ENCODE measurements around the gene ITGB1BP2.
"Not testable (repeated sequence)": the region's sequence is repeated elsewhere in the genome, so short reads cannot be mapped to it uniquely, and the experiment has no call there.

The ITGB1BP2 gene

GRCh38 chrX:71304561-71304960, 3.0 kb downstream of the ITGB1BP2 start:
- no peaks in the 10 kb centered on the region for H3K27me3 ChIP-seq (ENCODE audit: low read depth, low read length)
- H3K36me3 ChIP-seq (ENCODE audit: control insufficient read depth in 1 of 2, insufficient read depth in 2 of 2, low read length in 2 of 2) = peaks cover 0 to 14% of the 10 kb centered on the region in 2 donors
- no peaks in the 10 kb centered on the region for H3K9me3 ChIP-seq (ENCODE audit: control insufficient read depth in 1 of 2, low read length in 2 of 2)
- H3K4me1 ChIP-seq (ENCODE audit: control insufficient read depth in 1 of 2, insufficient read depth in 2 of 2, low read length in 2 of 2) = peaks cover 0 to 3% of the 10 kb centered on the region in 2 donors
- H3K27ac ChIP-seq (ENCODE audit: low read length) = no peak overlapping the region
- no peak overlapping the region for H3K4me3 ChIP-seq (ENCODE audit: low read depth in 1 of 2, low read length in 2 of 2)

- Histone ChIP-seq H3K27me3 (ENCODE audit: low read depth, low read length) (no peaks in the 10 kb centered on the region), H3K9me3 (ENCODE audit: control insufficient read depth in 1 of 2, low read length in 2 of 2) (no peaks in the 10 kb centered on the region), H3K4me1 (ENCODE audit: control insufficient read depth in 1 of 2, insufficient read depth in 2 of 2, low read length in 2 of 2) (no peaks in the 10 kb centered on the region), H3K4me3 (ENCODE audit: low read depth in 1 of 2, low read length in 2 of 2) (no peak overlapping the region), H3K36me3 (ENCODE audit: control insufficient read depth in 1 of 2, insufficient read depth in 2 of 2, low read length in 2 of 2) (no peaks in the 10 kb centered on the region), H3K27ac (ENCODE audit: low read length) (peak overlapping the region; percentile 29)
These were observed 14.4 kb downstream of the ITGB1BP2 start for GRCh38 chrX:71315917-71316316.

- H3K9me3 ChIP-seq (ENCODE audit: control insufficient read depth in 1 of 2, low read length in 2 of 2); H3K27ac ChIP-seq (ENCODE audit: low read length); H3K27me3 ChIP-seq (ENCODE audit: low read depth, low read length); H3K36me3 ChIP-seq (ENCODE audit: control insufficient read depth in 1 of 2, insufficient read depth in 2 of 2, low read length in 2 of 2); H3K4me1 ChIP-seq (ENCODE audit: control insufficient read depth in 1 of 2, insufficient read depth in 2 of 2, low read length in 2 of 2); H3K4me3 ChIP-seq (ENCODE audit: low read depth in 1 of 2, low read length in 2 of 2): not testable (repeated sequence)
These were observed 15.4 kb downstream of the ITGB1BP2 start for GRCh38 chrX:71316959-71317358.

- Histone ChIP-seq H3K4me3 (ENCODE audit: low read depth in 1 of 2, low read length in 2 of 2) (no peak overlapping the region), H3K27me3 (ENCODE audit: low read depth, low read length) (no peaks in the 10 kb centered on the region), H3K36me3 (ENCODE audit: control insufficient read depth in 1 of 2, insufficient read depth in 2 of 2, low read length in 2 of 2) (no peaks in the 10 kb centered on the region), H3K9me3 (ENCODE audit: control insufficient read depth in 1 of 2, low read length in 2 of 2) (no peaks in the 10 kb centered on the region), H3K27ac (ENCODE audit: low read length) (no peak overlapping the region), H3K4me1 (ENCODE audit: control insufficient read depth in 1 of 2, insufficient read depth in 2 of 2, low read length in 2 of 2) (no peaks in the 10 kb centered on the region)
These were observed 18.6 kb downstream of the ITGB1BP2 start for GRCh38 chrX:71320126-71320525.

- no peak overlapping the region for H3K27ac ChIP-seq (ENCODE audit: low read length)
- no peaks in the 10 kb centered on the region for H3K36me3 ChIP-seq (ENCODE audit: control insufficient read depth in 1 of 2, insufficient read depth in 2 of 2, low read length in 2 of 2)
- no peaks in the 10 kb centered on the region for H3K4me1 ChIP-seq (ENCODE audit: control insufficient read depth in 1 of 2, insufficient read depth in 2 of 2, low read length in 2 of 2)
- no peak overlapping the region for H3K4me3 ChIP-seq (ENCODE audit: low read depth in 1 of 2, low read length in 2 of 2)
- no peaks in the 10 kb centered on the region for H3K27me3 ChIP-seq (ENCODE audit: low read depth, low read length)
- H3K9me3 ChIP-seq (ENCODE audit: control insufficient read depth in 1 of 2, low read length in 2 of 2) = no peaks in the 10 kb centered on the region
These were observed 20.2 kb downstream of the ITGB1BP2 start for GRCh38 chrX:71321731-71322130.

GRCh38 chrX:71324452-71324851, 22.9 kb downstream of the ITGB1BP2 start:
- not testable (repeated sequence) for H3K4me1 ChIP-seq (ENCODE audit: control insufficient read depth in 1 of 2, insufficient read depth in 2 of 2, low read length in 2 of 2); H3K36me3 ChIP-seq (ENCODE audit: control insufficient read depth in 1 of 2, insufficient read depth in 2 of 2, low read length in 2 of 2); H3K9me3 ChIP-seq (ENCODE audit: control insufficient read depth in 1 of 2, low read length in 2 of 2); H3K4me3 ChIP-seq (ENCODE audit: low read depth in 1 of 2, low read length in 2 of 2); H3K27ac ChIP-seq (ENCODE audit: low read length); H3K27me3 ChIP-seq (ENCODE audit: low read depth, low read length)

GRCh38 chrX:71326394-71326793, 24.8 kb downstream of the ITGB1BP2 start:
- H3K36me3 ChIP-seq (ENCODE audit: control insufficient read depth in 1 of 2, insufficient read depth in 2 of 2, low read length in 2 of 2) = no peaks in the 10 kb centered on the region
- no peak overlapping the region for H3K27ac ChIP-seq (ENCODE audit: low read length)

GRCh38 chrX:71349151-71349665, 47.7 kb downstream of the ITGB1BP2 start:
- H3K27me3 ChIP-seq (ENCODE audit: low read depth, low read length); H3K4me1 ChIP-seq (ENCODE audit: control insufficient read depth in 1 of 2, insufficient read depth in 2 of 2, low read length in 2 of 2); H3K4me3 ChIP-seq (ENCODE audit: low read depth in 1 of 2, low read length in 2 of 2); H3K9me3 ChIP-seq (ENCODE audit: control insufficient read depth in 1 of 2, low read length in 2 of 2); H3K36me3 ChIP-seq (ENCODE audit: control insufficient read depth in 1 of 2, insufficient read depth in 2 of 2, low read length in 2 of 2); H3K27ac ChIP-seq (ENCODE audit: low read length): not testable (repeated sequence)

More at GRCh38 chrX:71326394-71326793, 24.8 kb downstream of the ITGB1BP2 start:
- Histone ChIP-seq H3K9me3 (ENCODE audit: control insufficient read depth in 1 of 2, low read length in 2 of 2) (no peaks in the 10 kb centered on the region), H3K4me3 (ENCODE audit: low read depth in 1 of 2, low read length in 2 of 2) (no peak overlapping the region), H3K27me3 (ENCODE audit: low read depth, low read length) (no peaks in the 10 kb centered on the region), H3K4me1 (ENCODE audit: control insufficient read depth in 1 of 2, insufficient read depth in 2 of 2, low read length in 2 of 2) (no peaks in the 10 kb centered on the region)

GRCh38 chrX:71349867-71350266, 48.3 kb downstream of the ITGB1BP2 start:
- H3K36me3 ChIP-seq (ENCODE audit: control insufficient read depth in 1 of 2, insufficient read depth in 2 of 2, low read length in 2 of 2); H3K4me1 ChIP-seq (ENCODE audit: control insufficient read depth in 1 of 2, insufficient read depth in 2 of 2, low read length in 2 of 2); H3K9me3 ChIP-seq (ENCODE audit: control insufficient read depth in 1 of 2, low read length in 2 of 2); H3K27me3 ChIP-seq (ENCODE audit: low read depth, low read length); H3K27ac ChIP-seq (ENCODE audit: low read length); H3K4me3 ChIP-seq (ENCODE audit: low read depth in 1 of 2, low read length in 2 of 2): not testable (repeated sequence)

GRCh38 chrX:71352439-71352838, 50.9 kb downstream of the ITGB1BP2 start:
- H3K27ac ChIP-seq (ENCODE audit: low read length); H3K36me3 ChIP-seq (ENCODE audit: control insufficient read depth in 1 of 2, insufficient read depth in 2 of 2, low read length in 2 of 2): not testable (repeated sequence)

More at GRCh38 chrX:71352439-71352838, 50.9 kb downstream of the ITGB1BP2 start:
- H3K27me3 ChIP-seq (ENCODE audit: low read depth, low read length); H3K4me3 ChIP-seq (ENCODE audit: low read depth in 1 of 2, low read length in 2 of 2); H3K9me3 ChIP-seq (ENCODE audit: control insufficient read depth in 1 of 2, low read length in 2 of 2); H3K4me1 ChIP-seq (ENCODE audit: control insufficient read depth in 1 of 2, insufficient read depth in 2 of 2, low read length in 2 of 2): not testable (repeated sequence)
